HEK293T (cell line): ENCODE measurements around the gene AQP2.

Experiments used
- CTCF ChIA-PET: fragments of 350-600 bp; formaldehyde crosslinking; extraction: SDS; loops from one replicate; lab custom pipeline; 2021; ENCODE audit warnings: antibody characterized with exemption, inconsistent platforms; lab: Yijun Ruan, JAX
- POLR2A ChIA-PET: fragments of 350-600 bp; formaldehyde crosslinking; extraction: SDS; loops from one replicate; lab custom pipeline; 2020; ENCODE audit warnings: antibody characterized with exemption, inconsistent platforms; lab: Yijun Ruan, JAX
- DNase-seq: peaks from one replicate; pipeline ENCODE4 v3.0.0; 2012; ENCODE audit warnings: mixed read lengths; ENCODE audit errors: extremely low spot score
- ARNT ChIP-seq: fragments of 450-650 bp; IDR thresholded peaks from 2 replicates; pipeline ENCODE4 v1.6.1; 2017; ENCODE audit warnings: mild to moderate bottlenecking
- BHLHE40 ChIP-seq: fragments of 450-650 bp; IDR thresholded peaks from 2 replicates; pipeline ENCODE4 v1.6.1; 2016; ENCODE audit warnings: mild to moderate bottlenecking, moderate library complexity, borderline replicate concordance
- CTBP1 ChIP-seq: fragments of 450-650 bp; IDR thresholded peaks from 2 replicates; pipeline ENCODE4 v1.6.1; 2016; ENCODE audit warnings: borderline replicate concordance
- ELF4 ChIP-seq: fragments of 450-650 bp; IDR thresholded peaks from 2 replicates; pipeline ENCODE4 v1.6.1; 2017; ENCODE audit warnings: antibody characterized with exemption
- FOXA1 ChIP-seq: fragments of 450-650 bp; IDR thresholded peaks from 2 replicates; pipeline ENCODE4 v1.6.1; 2016; ENCODE audit warnings: mild to moderate bottlenecking
- FOXK2 ChIP-seq: fragments of 450-650 bp; IDR thresholded peaks from 2 replicates; pipeline ENCODE4 v1.6.1; 2016; ENCODE audit warnings: mild to moderate bottlenecking
- FOXM1 ChIP-seq: fragments of 450-650 bp; IDR thresholded peaks from 2 replicates; pipeline ENCODE4 v1.6.1; 2017; ENCODE audit warnings: mild to moderate bottlenecking, borderline replicate concordance
- HDGF ChIP-seq: fragments of 450-650 bp; IDR thresholded peaks from 2 replicates; pipeline ENCODE4 v1.6.1; 2017; ENCODE audit warnings: antibody characterized with exemption, borderline replicate concordance
- L3MBTL2 ChIP-seq: fragments of 450-650 bp; conservative IDR thresholded peaks from 2 replicates; pipeline ENCODE4 v1.6.1; 2016; ENCODE audit warnings: mild to moderate bottlenecking
- LEF1 ChIP-seq: fragments of 450-650 bp; IDR thresholded peaks from 2 replicates; pipeline ENCODE4 v1.6.1; 2017; ENCODE audit warnings: mild to moderate bottlenecking, borderline replicate concordance
- NFRKB ChIP-seq: fragments of 450-650 bp; IDR thresholded peaks from 2 replicates; pipeline ENCODE4 v1.6.1; 2016; ENCODE audit warnings: mild to moderate bottlenecking, moderate library complexity
- SP1 ChIP-seq: fragments of 450-650 bp; IDR thresholded peaks from 2 replicates; pipeline ENCODE4 v1.6.1; 2017
- SUZ12 ChIP-seq: fragments of 450-650 bp; IDR thresholded peaks from 2 replicates; pipeline ENCODE4 v1.6.1; 2016; ENCODE audit warnings: mild to moderate bottlenecking
- TARDBP ChIP-seq: fragments of 450-650 bp; IDR thresholded peaks from 2 replicates; pipeline ENCODE4 v1.6.1; 2016
- ZNF384 ChIP-seq: fragments of 450-650 bp; IDR thresholded peaks from 2 replicates; pipeline ENCODE4 v1.6.1; 2016
- TF ChIP-seq, protein P1 (sequence below): fragments of 450-650 bp; IDR thresholded peaks from 2 replicates; pipeline ENCODE4 v1.6.1; 2016

Gene AQP2

DNA sequence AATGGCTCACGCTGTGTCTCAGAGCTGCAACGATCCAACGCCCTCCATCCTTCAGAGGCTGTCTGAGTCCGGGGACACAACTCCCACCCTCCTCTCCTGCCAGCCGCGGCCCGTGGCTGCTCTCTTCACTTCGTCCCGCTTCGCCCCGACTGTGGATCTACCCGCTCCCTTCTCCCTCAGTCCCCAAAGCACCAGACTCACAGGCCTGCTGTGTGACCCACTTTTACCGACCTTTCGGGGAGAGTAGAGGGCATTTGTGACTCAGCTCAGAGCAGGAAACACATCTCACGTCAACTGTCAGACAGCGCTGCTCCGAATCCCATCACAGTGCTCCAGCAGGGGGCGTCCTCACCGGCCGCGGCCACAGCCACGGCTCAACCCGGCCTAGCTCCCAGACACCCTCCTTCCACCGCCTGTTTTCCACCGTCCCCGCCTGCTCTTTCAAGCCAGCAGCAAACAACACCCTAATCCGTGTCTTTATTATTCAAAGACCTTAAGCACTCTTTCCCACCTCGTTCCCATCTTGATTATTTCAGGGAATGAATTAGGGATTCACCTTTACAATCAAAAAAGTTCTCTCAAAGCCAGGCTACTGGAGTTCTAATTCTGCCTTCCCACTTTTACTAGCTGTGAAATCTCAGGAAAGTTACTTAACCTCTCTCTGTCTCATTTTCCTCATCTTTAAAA is 5.0 kb upstream of the AQP2 start:
- ChIA-PET CTCF (interaction anchor here (0.6 to 2.8 kb wide), 26 partner anchors 8 to 276 kb away, joined by 3 to 25 read pairs (median 4); partner anchors contain the start of genes COX14 and TMBIM6), POLR2A (interaction anchor here (0.7 to 1.4 kb wide), 4 partner anchors 11 to 77 kb away, joined by 3 to 8 read pairs (median 4); no protein-coding TSS in a partner anchor)
- TF ChIP-seq TARDBP (no peak), FOXA1 (no peak)
- TF ChIP-seq, protein P1, sequence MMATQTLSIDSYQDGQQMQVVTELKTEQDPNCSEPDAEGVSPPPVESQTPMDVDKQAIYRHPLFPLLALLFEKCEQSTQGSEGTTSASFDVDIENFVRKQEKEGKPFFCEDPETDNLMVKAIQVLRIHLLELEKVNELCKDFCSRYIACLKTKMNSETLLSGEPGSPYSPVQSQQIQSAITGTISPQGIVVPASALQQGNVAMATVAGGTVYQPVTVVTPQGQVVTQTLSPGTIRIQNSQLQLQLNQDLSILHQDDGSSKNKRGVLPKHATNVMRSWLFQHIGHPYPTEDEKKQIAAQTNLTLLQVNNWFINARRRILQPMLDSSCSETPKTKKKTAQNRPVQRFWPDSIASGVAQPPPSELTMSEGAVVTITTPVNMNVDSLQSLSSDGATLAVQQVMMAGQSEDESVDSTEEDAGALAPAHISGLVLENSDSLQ = peak; percentile 91
- peak; percentile 92 for DNase-seq

DNA sequence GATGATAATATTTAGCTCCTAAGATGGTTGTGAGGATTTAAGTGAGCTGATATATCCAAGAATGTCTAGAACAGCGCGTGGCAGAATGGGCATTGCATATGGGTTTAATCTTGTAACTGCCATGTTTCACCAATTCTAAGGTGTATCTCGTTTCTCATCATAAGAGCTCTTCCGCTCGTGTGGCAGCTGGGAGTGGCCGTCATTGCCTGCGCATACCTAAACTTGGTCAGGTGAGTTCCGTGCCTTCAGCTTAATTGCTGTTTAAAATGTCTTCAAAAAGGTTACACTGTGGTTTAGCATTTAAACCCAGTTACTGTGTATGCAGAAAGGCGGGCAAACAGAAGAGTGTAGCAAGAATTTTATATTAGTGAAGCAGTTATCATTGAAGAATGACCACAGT is 4.5 kb upstream of the AQP2 start:
- POLR2A ChIA-PET = interaction anchor here (0.7 to 1.4 kb wide), 2 partner anchors 48 to 77 kb away, joined by 3 to 8 read pairs; no protein-coding TSS in a partner anchor
- TF ChIP-seq BHLHE40 (no peak), ELF4 (no peak), HDGF (no peak), FOXM1 (no peak), FOXA1 (no peak), SP1 (no peak), ZNF384 (no peak), LEF1 (no peak), SUZ12 (no peak), L3MBTL2 (no peak)
- TF ChIP-seq, protein P1 = no peak
- CTCF ChIA-PET = interaction anchor here (0.6 to 2.8 kb wide), 24 partner anchors 9 to 396 kb away, joined by 3 to 25 read pairs (median 4); partner anchors contain the start of gene TMBIM6
- no peak for DNase-seq

DNA sequence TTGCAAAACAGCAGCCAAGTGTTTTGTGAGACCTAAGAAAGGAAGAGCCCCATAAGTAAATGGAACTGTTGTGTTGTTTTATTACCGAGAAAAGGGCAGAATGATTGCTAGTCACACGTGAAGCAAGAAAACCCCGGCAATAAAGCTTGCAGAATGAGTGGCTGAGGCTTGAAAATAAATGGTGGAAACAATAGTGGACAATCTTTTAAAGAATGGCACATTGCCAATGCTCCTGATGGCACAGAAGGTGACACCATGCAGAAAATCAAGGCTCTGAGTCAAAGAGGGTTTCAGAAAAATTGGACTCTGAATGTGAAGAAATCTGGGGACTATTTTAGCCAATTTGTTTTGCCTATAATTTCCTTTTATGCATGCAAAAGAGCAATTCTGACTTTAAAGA is 4.0 kb upstream of the AQP2 start:
- TF ChIP-seq BHLHE40 (no peak), LEF1 (no peak), CTBP1 (no peak), SP1 (no peak), NFRKB (no peak), FOXK2 (no peak), ZNF384 (no peak), L3MBTL2 (no peak), FOXM1 (no peak), FOXA1 (no peak), ARNT (no peak), HDGF (no peak), TARDBP (no peak), SUZ12 (no peak), ELF4 (no peak)
- TF ChIP-seq, protein P1 = no peak
- CTCF ChIA-PET = interaction anchor here (0.6 to 2.8 kb wide), 12 partner anchors 9 to 396 kb away, joined by 3 to 25 read pairs (median 4); no protein-coding TSS in a partner anchor
- DNase-seq = no peak
- POLR2A ChIA-PET = interaction anchor here (0.7 to 1.4 kb wide), 2 partner anchors 48 to 77 kb away, joined by 3 to 8 read pairs; no protein-coding TSS in a partner anchor

DNA sequence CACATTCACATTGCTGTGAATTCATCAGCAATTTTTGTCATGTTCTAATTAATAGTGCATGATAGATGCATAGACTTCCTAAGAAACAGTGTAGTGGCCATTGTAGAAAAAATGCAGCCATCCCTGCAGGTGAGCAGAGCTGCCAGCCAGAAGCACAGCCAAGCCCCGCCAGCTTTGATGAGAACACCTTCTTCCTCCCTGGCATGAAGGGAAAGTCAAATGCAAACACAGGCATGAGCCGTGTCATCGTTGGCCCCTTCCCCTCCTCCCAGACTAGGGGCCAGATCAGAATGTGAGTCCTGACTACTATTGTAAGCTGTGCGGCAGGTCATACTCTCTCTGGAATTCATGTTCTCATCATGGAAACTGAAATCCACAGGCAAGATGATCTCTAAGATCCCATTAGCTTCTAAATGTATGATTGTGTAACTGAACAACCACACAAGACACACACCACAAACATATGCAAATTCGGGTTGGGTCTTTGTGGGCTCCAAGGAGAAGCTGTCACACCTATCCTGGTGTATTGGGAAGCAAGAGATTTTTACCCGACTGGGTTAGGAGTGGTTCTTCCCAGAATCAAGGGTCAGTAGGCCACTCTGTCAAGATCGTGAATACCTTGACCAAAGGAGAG is 2.8 kb upstream of the AQP2 start:
- no peak for DNase-seq
- CTCF ChIA-PET = interaction anchor here (0.6 kb wide), 1 partner anchor 123 kb away, joined by 3 read pairs; no protein-coding TSS in a partner anchor
- TF ChIP-seq LEF1 (no peak), FOXM1 (no peak), SUZ12 (no peak), FOXK2 (no peak), SP1 (no peak), FOXA1 (no peak), L3MBTL2 (no peak), HDGF (no peak), CTBP1 (no peak), ZNF384 (no peak), ARNT (no peak), NFRKB (no peak), ELF4 (no peak), TARDBP (no peak), BHLHE40 (no peak)
- TF ChIP-seq, protein P1 = no peak
- POLR2A ChIA-PET = no interaction called here

DNA sequence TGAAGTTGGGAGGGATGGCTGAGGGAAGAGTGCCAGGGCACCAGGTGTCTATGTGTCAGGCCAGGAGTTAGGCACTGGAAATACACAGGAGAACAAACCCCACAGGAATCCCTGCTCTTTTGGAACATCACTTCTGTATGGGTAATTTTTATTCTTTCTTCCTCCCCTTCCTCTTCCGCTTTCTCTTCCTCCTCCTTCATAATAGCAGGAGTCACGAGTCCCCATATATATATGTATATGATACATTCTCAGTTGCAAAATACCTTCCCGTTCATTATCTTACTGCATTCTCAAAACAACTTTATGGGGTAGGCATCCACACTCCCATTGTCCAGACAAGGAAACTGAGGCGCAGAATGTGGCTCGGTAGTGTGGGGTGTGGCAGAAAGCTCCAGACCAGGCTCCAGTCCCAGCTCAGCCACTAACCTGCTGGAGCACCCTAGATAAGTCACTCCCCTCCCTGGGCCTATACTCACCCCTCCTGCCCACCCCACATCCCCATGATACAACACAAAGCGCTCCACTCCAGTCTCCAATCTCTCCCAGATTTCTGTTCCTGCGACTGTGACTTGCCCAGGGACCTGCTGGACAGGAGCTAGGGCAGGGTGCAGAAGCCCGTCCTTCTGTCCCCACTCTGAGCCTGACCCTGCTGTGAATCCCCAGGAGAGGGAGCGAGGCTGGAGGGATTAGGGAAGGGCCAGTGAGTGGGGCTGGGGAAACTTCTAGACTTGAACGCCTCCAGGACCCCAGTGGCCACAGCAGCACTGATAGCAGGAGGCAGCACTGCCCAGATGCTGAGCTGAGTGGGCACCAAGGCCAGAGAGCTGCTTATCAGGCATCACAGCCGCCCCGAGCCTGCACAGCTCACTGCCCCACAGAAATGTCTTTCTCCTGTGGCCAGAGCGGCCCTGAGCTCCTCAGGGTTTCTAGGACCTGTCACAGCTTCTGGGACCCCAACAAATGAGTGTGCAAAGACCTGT is 1.4 kb upstream of the AQP2 start:
- ChIA-PET POLR2A (no interaction called here), CTCF (interaction anchor here (1.0 to 1.4 kb wide), 2 partner anchors 18 to 90 kb away, joined by 3 to 4 read pairs; no protein-coding TSS in a partner anchor)
- no peak for DNase-seq
- no peak for TF ChIP-seq SP1
- no peak for TF ChIP-seq LEF1
- TF ChIP-seq BHLHE40 = no peak
- no peak for TF ChIP-seq ARNT
- TF ChIP-seq NFRKB = no peak
- no peak for TF ChIP-seq CTBP1
- no peak for TF ChIP-seq FOXM1
- no peak for TF ChIP-seq ELF4
- TF ChIP-seq HDGF = no peak
- TF ChIP-seq, protein P1 = no peak
- no peak for TF ChIP-seq L3MBTL2
- TF ChIP-seq TARDBP = no peak
- no peak for TF ChIP-seq FOXK2
- TF ChIP-seq SUZ12 = no peak
- TF ChIP-seq ZNF384 = no peak
- no peak for TF ChIP-seq FOXA1
